Measurements from ENCODE around the gene CARD6.
"Not testable (repeated sequence)": the region's sequence is repeated elsewhere in the genome, so short reads cannot be mapped to it uniquely, and the experiment has no call there.

Gene CARD6

GRCh38 chr5:40841068-40841805 is at the start of gene CARD6:
CARD6 (plus strand) TSS chr5:40841367; CDS start chr5:40841383, 16 bp downstream.
- DNase-seq (ENCODE audit: low read depth), result no peak
- H3K4me3 ChIP-seq (ENCODE audit: low read depth, low read length), result no peak within 1 kb of the TSS
- no peak for TF ChIP-seq CTCF (IDR thresholded peaks at IDR 0.05; ENCODE audit: control insufficient read depth, extremely low read depth, insufficient read depth)

GRCh38 chr5:40791715-40792139 is 49.4 kb upstream of the CARD6 start:
- peak; percentile 91 for DNase-seq (ENCODE audit: low read depth)
- peak overlapping the region; percentile 25; the same call in 1 of the 2 replicates for H3K4me3 ChIP-seq (ENCODE audit: low read depth, low read length)
- no peak for TF ChIP-seq CTCF (IDR thresholded peaks at IDR 0.05; ENCODE audit: control insufficient read depth, extremely low read depth, insufficient read depth)

- DNase-seq (ENCODE audit: low read depth); H3K4me3 ChIP-seq (ENCODE audit: low read depth, low read length): not testable (repeated sequence)
These were observed 48.5 kb upstream of the CARD6 start for GRCh38 chr5:40792691-40793090.

- H3K4me3 ChIP-seq (ENCODE audit: low read depth, low read length); DNase-seq (ENCODE audit: low read depth): not testable (repeated sequence)
These were observed 46.8 kb upstream of the CARD6 start for GRCh38 chr5:40794340-40794739.

GRCh38 chr5:40794877-40795276 is 46.3 kb upstream of the CARD6 start:
- not testable (repeated sequence) for DNase-seq (ENCODE audit: low read depth); H3K4me3 ChIP-seq (ENCODE audit: low read depth, low read length)

- H3K4me3 ChIP-seq (ENCODE audit: low read depth, low read length), result peak overlapping the region; percentile 69
- peak; percentile 85 for DNase-seq (ENCODE audit: low read depth)
- no peak for TF ChIP-seq CTCF (IDR thresholded peaks at IDR 0.05; ENCODE audit: control insufficient read depth, extremely low read depth, insufficient read depth)
These were observed 44.7 kb upstream of the CARD6 start for GRCh38 chr5:40796487-40796889.

GRCh38 chr5:40797273-40798011 is 43.7 kb upstream of the CARD6 start:
- TF ChIP-seq CTCF (IDR thresholded peaks at IDR 0.05; ENCODE audit: control insufficient read depth, extremely low read depth, insufficient read depth), result no peak
- no peak for DNase-seq (ENCODE audit: low read depth)
- peak overlapping the region; percentile 69 for H3K4me3 ChIP-seq (ENCODE audit: low read depth, low read length)

GRCh38 chr5:40798012-40798800 is 43.0 kb upstream of the CARD6 start, which contains the start of gene PRKAA1:
PRKAA1 (minus strand) TSS chr5:40798374; CDS start chr5:40798189, 185 bp downstream.
- DNase-seq (ENCODE audit: low read depth), result no peak
- TF ChIP-seq CTCF (IDR thresholded peaks at IDR 0.05; ENCODE audit: control insufficient read depth, extremely low read depth, insufficient read depth), result peak; percentile 77
- peak within 1 kb of the TSS; percentile 69 for H3K4me3 ChIP-seq (ENCODE audit: low read depth, low read length)

All from LNCaP clone FGC (cell line).